GM19397 (cell line): Measurements from ENCODE around the gene AGTPBP1.

ENCODE experiments used
- ATAC-seq: cut with Tn5 transposase; IDR thresholded peaks from one replicate; pipeline ENCODE4 v1.9.1; 2021; ENCODE audit warnings: mild to moderate bottlenecking, moderate library complexity; ENCODE audit not compliant: unreplicated experiment

The AGTPBP1 gene

GRCh38 chr9:85554349-85554748 is 187.4 kb downstream of the AGTPBP1 start:
- ATAC-seq: no peak

DNA sequence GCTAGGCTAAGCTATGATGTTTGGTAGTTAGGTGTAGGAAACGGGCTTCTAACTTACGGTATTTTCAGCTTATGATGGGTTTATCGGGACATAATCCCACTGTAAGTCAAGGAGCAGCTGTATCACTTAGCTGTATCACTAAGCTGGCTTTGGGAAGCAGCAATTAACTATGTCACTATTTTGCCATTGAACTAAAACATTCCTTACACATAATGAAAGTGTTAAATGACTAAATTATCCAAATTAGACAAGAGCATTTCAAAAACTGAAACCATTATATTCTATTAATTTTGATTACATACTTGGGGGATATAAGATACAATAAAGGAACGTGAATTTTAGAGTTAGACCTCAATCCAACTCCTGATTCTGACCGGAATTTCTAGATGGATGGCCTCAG is 188.3 kb downstream of the AGTPBP1 start:
- ATAC-seq: no peak

DNA sequence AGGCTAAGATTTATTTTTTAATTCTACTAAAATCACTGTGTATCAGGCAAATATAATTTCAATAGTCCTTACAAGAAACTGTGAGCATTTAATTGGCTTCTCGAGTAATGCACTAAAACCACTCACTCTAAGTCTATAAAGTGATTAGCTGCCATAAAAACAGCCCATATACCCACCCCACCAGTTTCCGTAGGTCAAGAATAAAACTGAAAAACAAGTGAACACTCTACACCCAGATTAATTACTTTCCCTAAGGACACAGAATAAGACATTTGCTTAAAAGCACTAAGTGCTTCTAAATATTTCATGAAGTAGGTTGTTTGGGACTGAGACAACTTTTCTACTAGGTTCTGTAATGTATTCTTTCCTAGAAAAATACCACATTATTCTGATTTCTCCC is 194.2 kb downstream of the AGTPBP1 start:
- ATAC-seq: no peak

DNA sequence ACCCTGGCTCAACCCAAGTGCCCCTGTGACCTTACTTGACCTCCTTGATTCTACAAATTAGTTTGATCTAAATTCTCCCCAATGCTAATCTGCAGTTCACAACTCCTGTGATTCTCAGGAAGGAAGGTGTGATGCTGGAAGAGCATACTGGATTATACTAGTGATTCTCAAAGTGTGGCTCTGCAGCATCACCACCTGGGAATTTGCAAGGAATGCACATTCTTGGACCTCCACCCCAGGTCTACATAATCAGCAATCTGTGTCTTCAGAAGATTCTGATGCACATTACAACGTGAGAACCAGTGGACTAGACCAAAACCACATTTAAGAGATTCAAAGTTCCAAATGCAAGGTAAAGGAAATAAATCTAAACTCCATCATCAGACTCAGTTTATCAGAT is 198.6 kb downstream of the AGTPBP1 start:
- ATAC-seq: no peak

GRCh38 chr9:85541876-85542275 is 199.9 kb downstream of the AGTPBP1 start:
- ATAC-seq: no peak

GRCh38 chr9:85536514-85536913 is 205.2 kb downstream of the AGTPBP1 start:
- ATAC-seq: no peak

- no peak for ATAC-seq
Observed at GRCh38 chr9:85536076-85536475, 205.7 kb downstream of the AGTPBP1 start.

DNA sequence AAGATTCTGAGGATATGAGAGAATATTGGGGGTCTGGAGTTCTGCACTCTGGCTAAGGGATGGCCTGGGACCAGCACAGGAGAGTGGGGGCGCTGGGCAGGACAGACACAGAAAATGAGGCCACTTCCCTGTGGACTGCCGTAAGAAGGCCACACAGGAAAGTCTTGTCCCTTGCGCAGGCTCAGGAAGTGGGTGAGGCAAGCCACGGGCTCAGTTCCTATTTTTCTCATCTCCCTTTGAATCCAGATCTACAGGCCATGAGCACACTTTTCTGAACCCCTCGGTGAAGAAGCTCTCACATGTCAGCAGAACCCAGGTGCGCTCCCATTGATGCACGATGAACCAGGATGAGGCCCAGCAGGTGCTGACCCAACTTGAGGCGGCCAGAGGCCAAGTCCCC is 207.4 kb downstream of the AGTPBP1 start:
- ATAC-seq: no peak

DNA sequence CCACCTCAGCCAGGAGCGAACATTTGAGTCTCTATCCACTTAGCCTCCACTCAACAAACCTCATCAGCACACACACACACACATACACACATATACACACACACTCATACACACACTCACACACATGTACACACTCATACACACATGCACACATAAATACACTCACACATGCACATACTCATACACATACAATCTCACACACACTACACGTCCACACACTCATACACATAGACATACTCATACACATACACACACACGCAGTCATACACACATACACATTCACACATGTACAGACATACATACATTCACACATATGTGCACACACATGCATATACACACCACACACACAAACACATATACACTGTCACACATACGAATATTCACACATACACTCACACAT is 208.2 kb downstream of the AGTPBP1 start:
- ATAC-seq: no peak

GRCh38 chr9:85530721-85531120 is 211.0 kb downstream of the AGTPBP1 start:
- no peak for ATAC-seq

DNA sequence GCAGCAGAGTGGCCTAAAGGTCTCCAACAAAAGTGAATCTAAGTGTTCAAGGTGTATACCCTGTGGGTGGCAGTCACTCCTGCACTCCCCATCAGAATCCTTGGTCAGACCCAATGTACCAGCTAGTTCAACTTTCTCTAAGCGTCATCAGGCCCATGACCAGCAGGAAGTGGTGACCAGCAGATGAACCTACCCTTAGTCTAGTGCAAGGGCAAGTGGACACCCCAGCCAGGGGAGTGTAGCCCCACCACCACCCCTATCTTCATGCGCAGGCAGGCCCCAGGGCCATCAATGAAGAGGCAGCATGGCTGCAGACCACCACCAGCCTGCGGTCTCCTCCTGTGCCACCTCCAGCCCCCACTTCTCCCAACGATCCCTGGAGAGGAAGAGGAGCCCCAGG is 213.1 kb downstream of the AGTPBP1 start:
- no peak for ATAC-seq

- no peak for ATAC-seq
Observed at GRCh38 chr9:85528142-85528541, 213.6 kb downstream of the AGTPBP1 start.

DNA sequence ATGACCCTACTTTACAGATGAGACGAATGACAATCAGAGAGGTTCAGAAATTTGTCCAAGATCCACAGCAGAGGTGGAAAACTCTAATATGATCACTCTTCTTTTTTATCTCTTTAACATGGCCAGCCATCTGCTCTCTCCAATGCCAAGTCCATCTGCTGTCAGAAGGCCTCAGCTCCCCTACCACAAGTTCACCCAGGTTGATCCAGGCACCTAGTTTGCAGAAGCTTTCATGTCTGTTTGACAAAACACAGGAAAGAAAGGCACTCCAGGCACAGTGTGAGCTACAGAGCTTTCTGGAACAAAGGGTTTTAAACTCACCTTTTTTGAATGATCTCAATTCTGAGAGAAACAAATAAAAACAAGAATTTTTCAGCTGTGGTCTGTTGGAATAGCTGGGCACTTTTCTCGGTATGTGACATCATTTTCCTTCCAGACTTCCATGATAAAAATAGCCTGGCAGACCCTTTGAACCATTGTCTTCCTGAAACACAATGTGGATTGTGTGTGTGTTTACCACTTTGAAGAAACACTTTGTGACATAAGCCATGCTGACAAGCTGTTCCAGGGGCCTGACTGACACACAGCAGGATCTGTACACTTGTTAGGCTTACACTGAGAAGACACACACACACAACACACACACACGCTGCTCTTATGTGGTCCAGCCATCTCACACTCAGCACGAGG is 214.3 kb downstream of the AGTPBP1 start:
- no peak for ATAC-seq

DNA sequence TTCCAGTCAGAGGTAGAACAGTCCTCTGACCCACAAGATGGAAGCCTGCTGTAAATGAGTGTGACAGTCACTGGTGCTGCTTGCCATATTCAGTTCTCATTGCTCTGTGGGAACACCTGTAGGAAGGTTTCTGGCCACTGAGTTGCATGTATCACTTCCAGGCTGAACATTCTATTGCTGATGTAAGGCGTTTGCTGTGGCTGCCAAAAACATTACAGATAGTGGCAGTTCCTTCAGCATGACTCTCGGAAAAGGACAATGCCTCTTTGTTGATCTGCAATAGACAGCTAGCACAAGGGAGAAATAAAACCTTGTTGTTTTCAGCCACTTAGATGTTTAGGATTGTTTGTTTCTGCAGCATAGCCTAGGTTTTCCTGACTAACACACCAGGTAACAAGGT is 217.2 kb downstream of the AGTPBP1 start:
- ATAC-seq: no peak

- ATAC-seq: no peak
Observed at GRCh38 chr9:85523202-85523601, 218.6 kb downstream of the AGTPBP1 start.

DNA sequence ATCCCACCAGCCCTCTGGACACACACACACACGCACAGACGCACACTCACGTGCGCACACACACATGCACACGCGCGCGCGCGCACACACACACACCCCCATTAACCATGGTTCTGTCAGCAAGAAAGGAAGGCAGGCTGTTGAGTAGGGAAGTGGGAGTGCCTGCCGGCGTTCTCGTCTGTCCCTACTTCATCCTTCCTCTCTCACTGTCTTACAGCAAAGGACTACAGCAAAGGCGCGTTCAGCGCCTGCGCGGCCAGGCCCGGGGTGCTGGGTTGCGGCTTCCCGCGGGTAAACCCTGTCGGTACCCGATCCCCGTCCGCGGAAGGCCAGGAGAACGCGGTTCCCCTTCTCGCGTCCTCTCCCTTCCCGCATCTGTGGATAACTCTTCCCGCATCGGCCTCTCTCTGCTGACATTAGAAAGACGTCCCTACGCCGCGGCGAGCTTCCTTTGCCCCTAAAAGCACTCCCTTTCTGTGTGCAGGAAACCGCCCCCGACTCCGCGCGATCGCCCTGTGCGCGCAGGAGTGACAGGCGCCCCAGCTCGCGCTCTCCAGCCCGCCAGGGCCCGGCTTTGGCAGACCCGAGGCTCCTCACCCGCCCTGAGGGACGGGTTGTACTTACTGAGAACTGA is 219.2 kb downstream of the AGTPBP1 start:
- ATAC-seq: no peak

DNA sequence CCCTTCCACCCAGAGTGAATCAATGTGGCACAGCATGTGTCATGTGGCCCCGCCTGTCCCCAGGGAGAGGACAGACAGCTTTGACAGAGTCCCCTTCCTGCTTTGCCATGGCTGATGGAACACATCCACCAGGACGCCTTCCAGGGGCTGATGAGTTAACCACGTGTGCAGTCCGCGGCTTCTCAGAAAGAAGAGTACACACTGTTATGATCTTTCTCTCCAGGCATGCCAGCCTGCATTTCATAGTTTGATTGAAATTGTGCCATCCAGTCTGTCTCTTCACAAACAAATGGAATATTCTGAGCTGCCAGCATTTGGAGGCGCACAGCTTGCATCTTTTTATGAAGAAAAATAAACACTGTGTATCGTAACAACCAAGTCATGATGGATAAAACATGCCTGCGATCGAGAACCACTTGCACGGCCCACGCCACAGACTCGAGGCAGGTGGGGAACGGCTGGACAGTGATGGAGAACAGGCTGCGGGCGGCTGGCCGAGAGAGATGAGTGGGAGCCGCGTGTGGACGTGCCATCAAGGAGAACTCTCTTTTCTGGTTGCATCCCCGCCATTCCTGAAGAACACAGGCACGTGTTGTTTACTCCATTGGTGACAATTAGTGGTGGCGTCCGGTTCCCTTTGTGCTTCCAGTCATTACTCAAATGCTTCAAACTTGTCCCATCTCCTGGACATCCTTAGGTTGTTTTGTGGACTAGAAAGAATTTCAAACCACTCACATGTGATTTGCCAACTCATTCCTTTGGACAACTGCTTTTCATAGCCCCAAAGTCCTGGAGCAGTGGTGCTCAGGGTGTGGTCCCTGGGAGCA is 220.2 kb downstream of the AGTPBP1 start:
- ATAC-seq: no peak

DNA sequence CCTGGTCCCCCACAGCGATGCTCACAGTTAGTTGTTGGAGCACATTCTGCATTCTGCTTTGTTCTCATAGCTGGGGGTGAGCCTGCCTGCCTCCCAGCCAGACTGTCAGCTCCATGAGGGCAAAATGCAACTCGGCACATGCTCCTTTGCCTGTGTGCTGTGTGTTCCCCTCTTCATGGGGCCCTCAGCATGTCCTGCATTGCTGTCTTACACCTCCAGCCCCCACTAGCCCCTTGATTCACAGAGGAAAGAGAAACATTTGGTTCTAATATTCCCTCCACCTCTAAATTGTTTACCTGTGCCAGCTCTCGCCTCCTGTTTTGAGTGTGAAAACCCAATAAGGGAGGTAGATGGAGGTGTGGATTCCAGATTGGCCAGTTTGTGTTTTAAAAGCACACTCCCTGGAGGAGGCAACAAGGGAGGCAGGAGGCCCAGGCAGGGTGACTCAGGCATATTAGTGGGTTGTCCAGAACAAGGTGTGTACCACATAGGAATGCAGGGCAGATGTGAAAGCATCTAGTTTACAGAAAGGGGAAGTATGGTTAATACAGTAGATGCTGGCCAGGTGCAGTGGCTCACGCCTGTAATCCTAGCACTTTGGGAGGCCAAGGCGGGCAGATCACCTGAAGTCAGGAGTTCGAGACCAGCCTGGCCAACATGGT is 224.6 kb downstream of the AGTPBP1 start:
- ATAC-seq: no peak

GRCh38 chr9:85516455-85516854 is 225.3 kb downstream of the AGTPBP1 start:
- no peak for ATAC-seq

DNA sequence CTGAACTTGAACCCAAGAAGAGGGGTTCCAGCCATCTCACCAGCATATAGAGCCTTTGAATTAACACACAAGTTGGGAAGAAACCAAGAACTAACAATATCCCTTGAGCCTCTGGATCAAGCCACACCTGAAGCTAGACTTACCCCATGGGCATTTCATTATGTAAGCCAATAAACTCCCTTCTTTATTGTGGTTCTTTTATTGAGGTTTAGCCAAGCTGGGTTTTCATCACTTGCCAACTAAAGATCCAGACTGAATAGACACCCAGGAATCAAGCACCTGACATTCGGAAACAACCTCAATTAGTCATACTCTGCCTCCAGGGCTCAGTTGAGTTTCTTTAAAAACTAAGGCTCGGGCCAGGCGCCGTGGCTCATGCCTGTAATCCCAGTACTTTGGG is 226.7 kb downstream of the AGTPBP1 start:
- no peak for ATAC-seq

- no peak for ATAC-seq
Observed at GRCh38 chr9:85514256-85514655, 227.5 kb downstream of the AGTPBP1 start.
